Measurements from ENCODE around the gene URB1.
"Not testable (repeated sequence)": the region's sequence is repeated elsewhere in the genome, so short reads cannot be mapped to it uniquely, and the experiment has no call there.

Gene URB1

GRCh38 chr21:32371913-32372314, 20.9 kb downstream of the URB1 start:
- DNase-seq (ENCODE audit: low read depth in 2 of 3, low spot score in 2 of 3) = no peak

GRCh38 chr21:32370998-32371766, 21.6 kb downstream of the URB1 start:
- DNase-seq (ENCODE audit: low read depth in 2 of 3, low spot score in 2 of 3) = no peak

- not testable (repeated sequence) for DNase-seq (ENCODE audit: low read depth in 2 of 3, low spot score in 2 of 3)
Measured at GRCh38 chr21:32368961-32369360, 23.9 kb downstream of the URB1 start.

GRCh38 chr21:32368386-32368785, 24.4 kb downstream of the URB1 start:
- DNase-seq (ENCODE audit: low read depth in 2 of 3, low spot score in 2 of 3) = no peak

- DNase-seq (ENCODE audit: low read depth in 2 of 3, low spot score in 2 of 3) = no peak
Measured at GRCh38 chr21:32367158-32367557, 25.7 kb downstream of the URB1 start.

GRCh38 chr21:32366191-32366590, 26.6 kb downstream of the URB1 start:
- DNase-seq (ENCODE audit: low read depth in 2 of 3, low spot score in 2 of 3) = no peak

- DNase-seq (ENCODE audit: low read depth in 2 of 3, low spot score in 2 of 3) = no peak
Measured at GRCh38 chr21:32364796-32365195, 28.0 kb downstream of the URB1 start.

- no peak for DNase-seq (ENCODE audit: low read depth in 2 of 3, low spot score in 2 of 3)
Measured at GRCh38 chr21:32364387-32364786, 28.4 kb downstream of the URB1 start.

- no peak for DNase-seq (ENCODE audit: low read depth in 2 of 3, low spot score in 2 of 3)
Measured at GRCh38 chr21:32360401-32360975, 32.3 kb downstream of the URB1 start.

- no peak for DNase-seq (ENCODE audit: low read depth in 2 of 3, low spot score in 2 of 3)
Measured at GRCh38 chr21:32359719-32360260, 33.0 kb downstream of the URB1 start.

GRCh38 chr21:32356874-32357395, 35.9 kb downstream of the URB1 start:
- DNase-seq (ENCODE audit: low read depth in 2 of 3, low spot score in 2 of 3) = no peak

GRCh38 chr21:32353002-32353711, 39.7 kb downstream of the URB1 start:
- no peak for DNase-seq (ENCODE audit: low read depth in 2 of 3, low spot score in 2 of 3)

GRCh38 chr21:32352526-32352925, 40.3 kb downstream of the URB1 start:
- no peak for DNase-seq (ENCODE audit: low read depth in 2 of 3, low spot score in 2 of 3)

- DNase-seq (ENCODE audit: low read depth in 2 of 3, low spot score in 2 of 3) = no peak
Measured at GRCh38 chr21:32351428-32351827, 41.4 kb downstream of the URB1 start.

GRCh38 chr21:32350981-32351380, 41.8 kb downstream of the URB1 start:
- DNase-seq (ENCODE audit: low read depth in 2 of 3, low spot score in 2 of 3) = no peak

GRCh38 chr21:32350211-32350980, 42.4 kb downstream of the URB1 start:
- no peak for DNase-seq (ENCODE audit: low read depth in 2 of 3, low spot score in 2 of 3)

- DNase-seq (ENCODE audit: low read depth in 2 of 3, low spot score in 2 of 3) = no peak
Measured at GRCh38 chr21:32349333-32349944, 43.4 kb downstream of the URB1 start.

GRCh38 chr21:32348604-32349332, 44.0 kb downstream of the URB1 start:
- no peak for DNase-seq (ENCODE audit: low read depth in 2 of 3, low spot score in 2 of 3)

GRCh38 chr21:32347977-32348376, 44.8 kb downstream of the URB1 start:
- no peak for DNase-seq (ENCODE audit: low read depth in 2 of 3, low spot score in 2 of 3)

GRCh38 chr21:32347351-32347750, 45.5 kb downstream of the URB1 start:
- DNase-seq (ENCODE audit: low read depth in 2 of 3, low spot score in 2 of 3) = no peak

Measured in activated CD8-positive, alpha-beta memory T cell treated with anti-CD3 and anti-CD28 coated beads for 48 hours (primary cell).